Adipose tissue (tissue), 3 donors: Measurements from ENCODE around the gene CD83. TPM values are rescaled to one million over a fixed set of nuclear protein-coding genes. Genes with fewer than 3 reads are reported as not detected.
"Not testable (repeated sequence)": the region's sequence is repeated elsewhere in the genome, so short reads cannot be mapped to it uniquely, and the experiment has no call there.

Source experiments
- H3K27ac ChIP-seq: one replicate; pipeline ENCODE4 v1.5.1; 2013; ENCODE audit warnings: low read depth, low read length
- WGBS, 3 donors: extraction: QIAGEN DNeasy Blood & Tissue Kit; methylation state at CpG; one replicate each; pipeline ENCODE4 v1.1.7; 2013; 5-methylcytosine and 5-hydroxymethylcytosine counted together
- polyA plus RNA-seq, 3 donors: library from polyadenylated mRNA; stranded (reverse); fragments of 200-250 nt; gene quantifications; one replicate each; pipeline ENCODE4 v1.2.3, GENCODE V29; 2013
- donor health status: healthy with polysubstance abuse.
- donor health status: Bipolar disorder and iron deficiency.
- donor health status: healthy.

The CD83 gene
- polyA plus RNA-seq, 3 donors: 1.4 to 21.9 (median 3.6) TPM

GRCh38 chr6:14138701-14139215 lies 21.2 kb downstream of the CD83 start:
- WGBS, 3 donors: 86 to 95% (median 95%) methylated on average over 9 of the region's 9 CpGs
- H3K27ac ChIP-seq: no peak overlapping the region

- H3K27ac ChIP-seq: no peak overlapping the region
- WGBS, 3 donors: 81 to 86% (median 83%) methylated on average over 5 of the region's 5 CpGs
These were observed 23.9 kb downstream of the CD83 start for GRCh38 chr6:14141351-14142062.

GRCh38 chr6:14142063-14142450 lies 24.5 kb downstream of the CD83 start:
- 82 to 89% (median 87%) methylated on average over 7 of the region's 7 CpGs for WGBS, 3 donors
- no peak overlapping the region for H3K27ac ChIP-seq

DNA sequence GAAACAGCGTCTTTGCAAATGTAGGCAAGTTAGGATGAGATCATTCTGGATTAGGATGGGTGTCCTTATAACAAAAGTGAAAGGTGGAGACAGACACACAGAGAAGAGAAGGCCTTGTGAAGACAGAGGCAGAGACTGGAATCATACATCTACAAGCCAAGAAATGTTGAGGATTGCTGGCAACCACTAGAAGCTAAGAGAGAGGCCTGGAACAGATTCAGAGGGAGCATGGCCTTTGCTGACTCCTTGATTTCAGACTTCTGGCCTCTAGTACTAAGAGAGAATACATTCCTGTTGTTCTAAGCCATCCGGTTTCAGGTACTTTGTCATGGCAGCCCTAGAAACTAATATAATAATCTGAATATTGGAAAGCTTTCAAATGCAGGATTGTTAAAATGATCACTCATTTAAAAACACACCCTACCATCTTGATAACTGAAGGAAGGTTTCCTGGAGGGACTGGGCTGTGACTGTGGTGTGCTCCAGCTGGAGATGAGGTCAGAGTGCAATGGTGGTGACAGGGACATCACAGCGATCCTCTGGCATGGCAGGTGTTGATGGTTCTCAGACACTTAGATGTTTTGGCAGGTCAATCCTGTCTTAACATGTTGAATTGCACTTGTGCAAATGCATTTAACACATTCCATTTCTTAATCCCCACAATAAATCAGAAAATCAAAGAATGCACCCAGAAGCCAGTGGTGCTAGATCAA lies 25.1 kb downstream of the CD83 start:
- WGBS, 3 donors: 79 to 87% (median 81%) methylated on average over 3 of the region's 3 CpGs
- H3K27ac ChIP-seq: no peak overlapping the region

DNA sequence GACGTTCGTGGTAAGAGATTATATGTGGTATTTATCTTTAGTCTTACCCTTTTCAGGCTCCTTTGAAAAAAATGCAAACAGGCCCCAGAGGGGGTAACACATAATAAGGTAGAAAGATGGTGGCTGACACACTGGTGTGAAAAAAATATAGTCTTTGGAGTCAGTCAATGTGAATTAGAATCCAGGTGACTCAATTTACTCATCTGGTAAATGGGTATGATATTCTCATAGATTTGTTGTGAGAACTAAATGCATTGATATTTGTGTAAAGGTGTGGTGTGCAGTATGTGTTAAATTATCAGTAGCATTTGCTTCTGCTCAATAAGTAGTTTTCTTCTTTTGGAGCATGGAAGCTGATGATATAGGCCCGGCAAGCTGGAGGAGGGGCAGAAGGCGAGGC lies 25.7 kb downstream of the CD83 start:
- WGBS, 3 donors: 73 to 93% (median 88%) methylated on average over 4 of the region's 4 CpGs
- no peak overlapping the region for H3K27ac ChIP-seq

DNA sequence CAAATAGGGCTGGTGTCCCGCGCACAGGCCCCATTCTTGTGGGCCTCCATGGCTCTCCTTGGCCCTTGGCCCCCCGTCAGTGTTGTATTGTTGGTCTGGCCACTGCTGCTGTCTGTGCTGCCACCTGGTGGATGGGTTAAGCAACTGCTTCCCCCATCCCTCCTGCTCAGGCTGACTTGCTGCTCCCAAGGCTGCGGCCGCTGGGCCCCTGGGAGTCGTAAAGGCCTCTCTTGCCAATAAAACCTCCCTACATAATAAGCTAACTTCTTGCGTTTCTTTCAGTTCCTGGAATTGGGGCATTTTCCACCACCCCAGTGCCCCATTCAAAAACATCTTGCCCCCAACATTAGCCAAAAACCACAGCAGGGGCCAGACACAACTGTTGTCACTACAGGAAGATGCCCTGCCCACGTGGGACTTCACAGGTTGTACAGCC lies 27.1 kb downstream of the CD83 start:
- H3K27ac ChIP-seq: no peak overlapping the region
- WGBS, 3 donors: 39 to 50% (median 41%) methylated on average over 8 of the region's 8 CpGs

DNA sequence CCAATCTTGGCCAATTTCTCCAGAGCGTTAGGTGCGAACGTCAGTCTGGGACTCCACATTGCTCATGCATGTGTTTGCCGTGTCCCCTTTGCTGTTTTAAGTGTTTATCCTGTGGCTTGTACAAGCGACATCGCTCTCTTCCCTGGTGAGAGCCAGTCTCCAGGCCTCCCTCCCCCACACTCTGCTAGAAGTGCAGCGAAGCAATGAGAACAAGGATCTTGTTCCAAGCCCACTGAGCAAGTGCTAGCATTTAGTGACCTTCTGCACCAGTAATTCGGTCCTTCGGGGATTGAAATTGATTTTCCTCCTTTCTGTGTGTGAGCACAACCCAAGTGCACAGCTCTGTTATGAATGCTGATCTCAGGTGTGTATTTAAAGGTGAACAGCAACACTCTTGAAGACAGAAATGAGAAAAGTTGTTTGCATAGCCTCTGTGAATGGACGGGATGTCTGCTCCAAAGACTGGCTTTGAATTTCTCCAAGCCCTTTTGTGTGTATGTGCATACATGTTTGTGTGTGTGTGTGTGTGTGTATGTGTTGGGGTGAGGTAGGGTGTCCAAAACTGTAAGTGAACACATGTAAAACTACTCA lies 29.0 kb downstream of the CD83 start:
- no peak overlapping the region for H3K27ac ChIP-seq
- WGBS, 3 donors: 58 to 78% (median 73%) methylated on average over 10 of the region's 10 CpGs

DNA sequence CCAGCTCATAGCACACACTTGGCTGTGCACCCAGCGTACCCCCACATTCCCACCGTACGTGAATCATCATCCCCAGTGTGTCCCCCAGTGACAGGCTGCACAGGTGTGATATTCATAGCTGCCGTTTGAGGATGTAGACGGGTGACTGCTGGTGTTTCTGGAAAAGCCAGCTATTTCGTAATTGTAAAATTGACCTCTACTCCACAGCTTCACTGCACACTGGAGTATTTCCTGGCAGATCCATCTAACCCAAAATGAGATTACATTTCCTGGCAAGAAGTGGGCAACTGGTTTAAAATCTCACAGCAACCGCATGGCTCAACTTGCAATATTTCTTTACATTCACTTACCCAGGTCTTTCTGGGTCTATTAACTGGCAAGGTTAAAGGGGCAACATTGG lies 30.3 kb downstream of the CD83 start:
- 56 to 67% (median 60%) methylated on average over 7 of the region's 7 CpGs for WGBS, 3 donors
- no peak overlapping the region for H3K27ac ChIP-seq

- H3K27ac ChIP-seq: no peak overlapping the region
- WGBS, 3 donors: 87 to 96% (median 93%) methylated on average over 5 of the region's 5 CpGs
These were observed 30.9 kb downstream of the CD83 start for GRCh38 chr6:14148471-14148870.

- WGBS, 3 donors: 64 to 86% (median 68%) methylated on average over 6 of the region's 6 CpGs
- no peak overlapping the region for H3K27ac ChIP-seq
These were observed 31.6 kb downstream of the CD83 start for GRCh38 chr6:14149053-14149738.

DNA sequence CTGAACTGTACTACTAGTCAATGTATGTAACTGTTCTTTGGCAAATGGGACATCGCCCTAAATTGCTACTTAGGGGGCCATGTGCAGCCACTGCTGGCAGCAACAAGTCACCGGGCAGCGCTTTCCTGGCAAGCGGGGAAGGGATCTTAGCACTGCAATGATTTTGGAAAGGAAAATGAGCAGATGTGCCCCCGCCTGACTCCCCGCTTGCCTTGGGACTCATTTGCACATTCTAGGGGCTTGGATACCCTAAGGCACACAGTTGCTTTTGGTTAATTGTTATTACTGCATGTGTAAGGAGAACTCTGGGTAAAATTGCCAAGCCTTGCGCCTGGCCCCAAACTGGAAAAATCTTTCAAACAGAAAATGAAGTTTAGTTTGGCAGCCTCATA lies 32.2 kb downstream of the CD83 start:
- no peak overlapping the region for H3K27ac ChIP-seq
- WGBS, 3 donors: 95 to 98% (median 95%) methylated on average over 7 of the region's 7 CpGs

DNA sequence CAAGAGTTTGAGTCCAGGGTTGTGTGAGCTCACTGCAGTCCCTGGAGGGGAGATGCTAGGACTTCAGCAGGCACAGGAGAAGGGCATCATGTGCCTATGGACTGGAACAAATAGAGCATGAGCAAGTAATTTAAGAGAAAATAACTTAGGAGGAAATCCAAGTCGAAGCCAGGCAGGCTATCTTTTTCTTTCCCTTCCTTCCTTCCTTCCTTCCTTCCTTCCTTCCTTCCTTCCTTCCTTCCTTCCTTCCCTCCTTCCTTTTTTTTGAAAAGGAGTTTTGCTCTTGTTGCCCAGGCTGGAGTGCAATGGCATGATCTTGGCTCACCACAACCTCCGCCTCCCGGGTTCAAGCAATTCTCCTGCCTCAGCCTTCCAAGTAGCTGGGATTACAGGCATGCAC lies 33.7 kb downstream of the CD83 start:
- H3K27ac ChIP-seq: not testable (repeated sequence)
- 46 to 92% (median 85%) methylated on average over 1 to 3 of the region's 3 CpGs for WGBS, 3 donors

DNA sequence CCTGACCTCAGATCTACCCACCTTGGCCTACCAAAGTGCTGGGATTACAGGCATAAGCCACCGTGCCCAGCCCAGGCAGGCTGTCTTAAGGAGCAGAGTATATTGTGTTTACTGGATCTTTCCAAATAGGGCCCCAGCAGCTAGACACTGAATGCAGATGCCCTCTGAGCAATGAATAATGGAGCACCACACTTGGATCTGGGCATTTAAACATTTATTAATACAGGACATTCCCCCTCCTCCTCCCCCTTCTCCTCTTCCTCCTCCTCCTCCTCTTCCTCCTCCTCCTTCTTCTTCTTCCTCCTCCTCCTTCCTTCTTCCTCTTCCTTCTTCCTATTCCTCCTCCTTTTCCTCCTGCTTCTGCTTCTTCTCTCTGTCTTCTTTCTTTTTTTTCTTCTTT lies 34.2 kb downstream of the CD83 start:
- 89 to 96% (median 90%) methylated on average over 1 of the region's 1 CpG for WGBS, 3 donors
- no peak overlapping the region for H3K27ac ChIP-seq

- WGBS, 3 donors: 80 to 93% (median 89%) methylated on average over 3 of the region's 3 CpGs
- H3K27ac ChIP-seq: no peak overlapping the region
These were observed 35.7 kb downstream of the CD83 start for GRCh38 chr6:14153228-14153627.

DNA sequence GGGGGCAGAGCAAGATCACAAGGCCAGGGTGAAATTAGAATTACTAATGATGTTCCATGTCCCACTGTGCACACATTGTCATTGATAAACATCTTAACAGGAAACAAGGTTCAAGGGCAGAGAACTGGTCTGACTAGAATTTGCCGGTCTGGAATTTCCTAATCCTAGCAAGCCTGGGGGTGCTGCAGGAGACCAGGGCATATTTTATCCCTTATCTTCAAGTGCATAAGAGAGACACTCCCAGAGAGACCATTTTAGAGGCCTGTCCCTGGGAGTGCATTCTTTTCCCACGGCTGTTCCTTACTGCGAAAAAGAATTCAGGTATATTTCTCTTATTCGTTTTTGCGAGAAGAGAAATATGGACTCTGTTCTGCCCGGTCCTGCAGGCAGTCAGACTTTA lies 41.5 kb downstream of the CD83 start:
- WGBS, 3 donors: 78 to 91% (median 90%) methylated on average over 6 of the region's 6 CpGs
- H3K27ac ChIP-seq: no peak overlapping the region

- H3K27ac ChIP-seq: no peak overlapping the region
- WGBS, 3 donors: 91 to 97% (median 95%) methylated on average over 2 of the region's 2 CpGs
These were observed 45.3 kb downstream of the CD83 start for GRCh38 chr6:14162826-14163225.

DNA sequence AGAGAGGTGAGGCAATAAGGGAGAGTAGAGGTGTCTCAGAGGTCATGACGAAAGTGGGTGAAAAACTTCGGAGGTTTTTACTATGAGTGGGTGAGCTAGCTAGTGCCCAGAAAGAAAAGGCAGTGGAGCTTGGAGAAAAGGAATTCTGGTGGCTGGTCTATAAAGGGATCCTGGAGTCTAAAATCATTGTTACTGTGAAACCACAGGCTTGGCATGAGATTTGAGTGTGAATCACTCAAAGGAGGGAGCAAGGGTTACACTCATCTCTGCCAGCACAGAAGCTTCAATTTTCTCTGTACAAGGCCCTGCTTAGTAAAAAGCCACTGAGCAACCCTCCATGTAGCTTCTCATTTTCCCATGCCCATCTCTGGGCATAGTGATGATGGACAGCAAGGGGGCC lies 47.5 kb downstream of the CD83 start:
- no peak overlapping the region for H3K27ac ChIP-seq
- 94 to 100% (median 95%) methylated on average over 2 of the region's 2 CpGs for WGBS, 3 donors

- no peak overlapping the region for H3K27ac ChIP-seq
- 43 to 86% (median 82%) methylated on average over 4 of the region's 4 CpGs for WGBS, 3 donors
These were observed 49.3 kb downstream of the CD83 start for GRCh38 chr6:14166839-14167238.

GRCh38 chr6:14170128-14170527 lies 52.6 kb downstream of the CD83 start:
- no peak overlapping the region for H3K27ac ChIP-seq
- WGBS, 3 donors: 76 to 92% (median 91%) methylated on average over 3 of the region's 3 CpGs
